Fibroblast of lung (primary cell): ENCODE measurements around the gene CXCL9.

Experiments used
- CTCF ChIP-seq, 2 donors: IDR thresholded peaks in 1 of 2; conservative IDR thresholded peaks in 1 of 2; 1 replicate in 1 of 2; 2 replicates in 1 of 2; pipeline ENCODE4 v1.5.1; 2011 to 2012; ENCODE audit warnings: low read length in 2 of 2, control low read depth in 1 of 2, inconsistent platforms in 1 of 2, low read depth in 1 of 2, mild to moderate bottlenecking in 1 of 2
- EZH2 ChIP-seq: IDR thresholded peaks from 2 replicates; pipeline ENCODE4 v1.5.1; 2012; ENCODE audit warnings: low read length, control low read depth, mild to moderate bottlenecking; ENCODE audit errors: missing control alignments

- no peak for TF ChIP-seq CTCF (conservative IDR thresholded peaks at IDR 0.05 in 1 of 2, IDR thresholded peaks at IDR 0.05 in 1 of 2; ENCODE audit: low read depth in 1 of 2, low read length in 2 of 2)
- TF ChIP-seq EZH2, result no peak
These were observed 48.1 kb upstream of the CXCL9 start for GRCh38 chr4:76055421-76055820.
